Limb (tissue), 2 donors: ENCODE results near the gene NDUFAB1.
"Not testable (repeated sequence)": the region's sequence is repeated elsewhere in the genome, so short reads cannot be mapped to it uniquely, and the experiment has no call there.

ENCODE experiments used
- DNase-seq, 2 donors: peaks; one replicate each; pipeline ENCODE4 v3.0.0-alpha.2; 2016; ENCODE audit errors: extremely low spot score in 2 of 2

Gene NDUFAB1

DNA sequence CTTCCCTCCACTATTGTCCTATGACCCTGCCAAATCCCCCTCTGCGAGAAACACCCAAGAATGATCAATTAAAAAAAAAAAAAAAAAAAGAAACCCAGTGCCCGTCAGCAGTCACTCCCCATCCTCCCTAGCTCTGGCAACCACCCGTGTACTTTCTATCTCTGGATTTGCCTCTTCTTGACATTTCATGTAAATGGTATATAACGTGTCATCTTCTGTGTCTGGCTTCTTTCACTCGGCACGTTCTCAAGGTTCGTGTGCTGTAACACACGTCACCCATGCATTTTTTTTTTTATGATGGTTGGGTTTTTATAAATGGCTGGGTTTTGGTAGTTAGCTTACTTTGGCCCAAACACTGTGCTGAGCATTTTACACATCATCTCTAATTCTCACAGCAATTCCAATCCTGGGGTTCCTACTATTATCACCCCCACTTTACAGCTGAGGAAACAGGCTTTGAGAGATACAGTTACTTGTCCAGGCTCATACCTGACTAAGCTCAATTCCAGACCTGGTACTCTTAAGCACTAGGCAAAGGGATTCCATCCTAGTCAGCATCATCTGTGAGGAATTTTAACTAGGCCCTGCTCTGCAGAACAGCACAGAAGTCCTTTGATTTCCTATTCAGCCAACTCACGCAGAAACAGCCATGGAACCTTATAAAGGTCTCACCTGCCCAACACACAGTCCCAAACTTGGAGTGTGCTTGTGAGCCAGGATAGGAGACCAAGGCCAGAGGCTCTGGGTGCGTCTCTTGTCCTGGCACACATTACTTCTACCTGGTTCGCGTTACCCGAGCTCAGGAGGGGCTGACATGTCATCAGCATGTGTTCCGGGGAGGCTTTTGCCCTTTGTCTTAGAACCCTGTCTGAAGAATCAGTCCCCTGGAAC, 11.7 kb downstream of the NDUFAB1 start:
- DNase-seq: no peak

DNA sequence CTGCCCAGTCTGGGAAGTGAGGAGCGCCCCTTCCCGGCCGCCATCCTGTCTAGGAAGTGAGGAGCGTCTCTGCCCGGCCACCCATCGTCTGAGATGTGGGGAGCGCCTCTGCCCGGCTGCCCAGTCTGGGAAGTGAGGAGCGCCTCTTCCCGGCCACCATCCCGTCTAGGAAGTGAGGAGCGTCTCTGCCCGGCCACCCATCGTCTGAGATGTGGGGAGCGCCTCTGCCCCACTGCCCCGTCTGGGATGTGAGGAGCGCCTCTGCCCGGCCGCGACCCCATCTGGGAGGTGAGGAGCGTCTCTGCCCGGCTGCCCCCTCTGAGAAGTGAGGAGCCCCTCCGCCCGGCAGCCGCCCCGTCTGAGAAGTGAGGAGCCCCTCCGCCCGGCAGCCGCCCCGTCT, 12.8 kb downstream of the NDUFAB1 start:
- DNase-seq: not testable (repeated sequence)

DNA sequence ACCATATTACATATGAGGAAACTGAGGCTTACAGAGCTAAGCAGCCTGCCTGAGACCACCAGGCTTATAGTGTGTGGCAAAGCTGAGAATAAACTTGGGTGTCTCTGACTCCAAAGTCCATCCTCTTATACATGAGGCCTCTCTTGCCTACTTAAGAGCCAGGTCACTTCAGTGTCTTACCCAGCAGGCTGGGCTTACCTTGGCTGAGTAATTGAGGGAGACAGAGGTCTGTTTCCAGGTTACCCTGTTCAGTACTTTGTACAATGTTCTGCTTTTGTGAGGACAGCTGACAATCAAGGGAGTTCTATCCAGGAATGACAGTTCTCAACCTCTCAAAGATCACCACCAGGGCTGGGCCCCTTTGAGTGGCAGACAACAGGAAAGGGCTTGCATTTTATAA, 14.4 kb downstream of the NDUFAB1 start:
- no peak for DNase-seq

DNA sequence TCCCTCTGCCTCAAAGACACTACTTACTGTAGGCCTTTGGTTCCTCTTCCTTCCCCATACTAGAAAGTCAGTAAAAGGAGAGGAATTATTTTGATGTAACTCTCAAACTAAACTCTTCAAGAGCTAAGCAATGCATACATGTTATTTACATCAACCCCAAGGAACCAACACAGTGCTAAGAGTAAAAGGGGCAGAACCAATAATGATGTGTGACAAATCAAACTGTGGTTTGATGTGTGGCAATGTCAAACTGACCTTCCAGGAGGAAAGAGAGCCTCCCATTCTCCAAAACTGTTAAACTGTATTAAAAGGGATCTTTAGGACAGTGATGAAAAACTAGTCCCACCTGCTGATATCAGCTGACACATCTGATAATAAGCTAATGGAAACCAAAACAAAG, 15.7 kb downstream of the NDUFAB1 start:
- no peak for DNase-seq

DNA sequence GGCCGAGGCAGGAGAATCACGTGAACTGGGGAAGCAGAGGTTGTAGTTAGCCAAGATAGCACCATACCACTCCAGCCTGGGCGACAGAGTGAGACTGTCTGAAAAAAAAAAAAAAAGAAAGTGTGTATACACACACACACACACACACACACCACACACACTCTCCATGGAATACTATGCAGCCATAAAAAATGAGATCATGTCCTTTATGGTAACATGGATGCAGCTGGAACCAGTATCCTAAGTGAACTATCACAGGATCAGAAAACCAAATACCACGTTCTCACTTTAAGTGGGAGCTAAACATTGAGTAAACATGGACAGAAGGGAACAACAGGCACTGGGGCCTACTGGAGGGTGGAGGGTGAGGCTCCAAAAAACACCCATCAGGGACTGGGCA, 16.7 kb downstream of the NDUFAB1 start:
- no peak for DNase-seq

DNA sequence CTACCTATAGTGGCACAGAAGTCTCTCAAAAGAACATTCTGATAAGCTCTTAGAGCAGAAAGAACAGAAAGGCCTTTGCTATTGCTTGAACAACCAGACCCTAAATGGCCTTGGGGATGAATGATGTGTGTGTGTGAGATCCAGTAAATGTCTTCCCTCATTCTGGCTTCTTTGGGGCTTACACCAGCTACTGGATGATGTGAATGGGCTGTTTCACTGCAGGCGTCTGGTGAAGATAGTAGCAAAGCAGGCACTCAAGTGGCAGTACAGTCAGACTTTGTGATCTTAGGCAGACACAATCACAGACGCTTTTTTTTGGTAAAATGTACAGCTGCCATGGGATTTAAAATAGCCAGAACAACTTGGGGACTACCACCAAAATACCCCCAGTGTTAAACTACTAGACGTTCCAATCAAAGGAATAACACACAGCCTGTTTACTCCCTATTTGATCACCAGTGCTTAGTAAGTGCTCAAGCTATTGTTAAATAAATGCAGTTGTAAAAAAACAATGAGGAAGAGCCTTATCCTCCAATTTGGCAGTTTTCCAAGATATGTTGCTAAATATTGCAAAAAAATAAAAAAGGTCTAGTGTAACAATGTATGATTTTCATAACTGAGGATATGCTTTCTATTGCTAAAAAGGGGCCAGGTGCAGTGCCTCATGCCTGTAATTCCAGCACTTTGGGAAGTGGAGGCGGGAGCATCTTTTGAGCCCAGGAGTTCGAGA, 17.9 kb downstream of the NDUFAB1 start:
- no peak for DNase-seq

DNA sequence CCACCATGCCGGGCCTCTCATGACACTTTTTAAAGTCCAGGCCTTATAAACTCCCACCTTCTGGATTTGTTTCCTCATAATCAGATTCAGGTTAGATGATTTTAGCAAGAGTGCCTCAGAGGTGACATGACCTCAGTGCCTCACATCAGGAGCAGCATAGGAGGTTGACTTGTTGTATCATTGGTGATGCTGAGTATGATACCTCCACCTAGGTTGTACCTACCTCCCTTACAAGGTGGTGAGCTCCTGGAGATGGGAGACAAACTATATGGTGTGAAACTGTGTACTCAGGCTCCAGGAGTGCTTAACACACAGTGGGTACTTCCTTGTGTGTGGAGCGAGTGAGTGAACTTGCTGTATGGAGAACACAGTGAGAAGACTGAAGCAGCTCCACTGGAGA, 18.6 kb downstream of the NDUFAB1 start:
- no peak for DNase-seq

DNA sequence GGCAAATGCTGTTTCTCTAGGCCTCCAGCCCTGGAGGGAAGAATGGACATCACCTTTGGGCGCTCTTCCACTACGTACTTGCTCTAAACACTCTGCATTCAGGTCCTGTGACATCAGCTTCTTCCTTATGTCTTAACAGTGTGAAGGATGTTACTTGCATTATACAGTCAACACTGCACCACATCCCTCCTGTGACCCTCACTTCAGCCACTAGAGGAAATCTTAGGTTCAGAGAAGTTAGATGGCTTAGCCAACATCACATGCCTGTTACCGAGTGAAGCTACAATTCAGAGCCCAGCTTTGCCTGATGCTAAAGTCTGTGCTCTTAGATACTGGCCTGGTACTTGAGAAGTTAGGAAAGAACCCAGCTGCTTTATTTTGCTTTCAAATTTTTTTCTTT, 20.3 kb downstream of the NDUFAB1 start:
- no peak for DNase-seq

DNA sequence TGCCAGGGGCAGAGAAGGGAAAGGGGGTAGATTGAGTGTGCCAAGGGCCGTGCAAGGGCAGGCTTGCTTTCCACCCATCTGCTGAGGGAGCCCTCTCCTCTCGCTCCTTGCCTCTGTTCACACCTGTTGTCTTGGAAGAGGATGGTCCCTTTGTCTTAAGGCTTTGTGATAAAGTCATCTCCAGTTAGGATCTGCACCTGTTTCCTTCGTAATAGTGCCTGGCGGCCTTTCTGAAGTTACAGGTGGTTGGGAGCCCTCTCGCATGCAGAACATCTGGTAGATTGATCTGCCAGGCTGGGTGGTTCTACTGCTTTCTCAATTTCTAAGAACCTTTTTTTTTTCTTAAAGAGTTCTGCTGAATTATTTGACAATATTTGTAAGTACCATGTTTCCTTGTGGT, 22.3 kb downstream of the NDUFAB1 start:
- no peak for DNase-seq

DNA sequence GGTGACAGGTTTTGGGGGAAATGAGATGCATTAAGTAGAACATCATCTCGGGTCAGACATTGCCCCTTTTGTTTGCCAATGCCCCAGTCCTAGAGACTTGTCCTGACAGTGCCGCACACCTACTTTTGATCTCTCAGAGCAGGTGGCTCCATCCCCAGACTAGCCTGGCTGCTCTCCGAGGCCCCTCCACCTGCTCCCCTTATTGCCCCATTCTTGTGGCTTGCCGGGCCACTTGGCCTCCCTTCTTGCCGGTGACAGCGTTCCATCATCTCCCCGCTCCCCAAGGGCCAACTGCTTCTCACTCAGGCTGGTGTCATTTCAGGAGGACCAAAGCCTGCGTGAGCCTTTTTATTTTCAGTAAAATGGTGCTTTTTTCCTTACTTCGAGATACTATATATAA, 23.7 kb downstream of the NDUFAB1 start:
- no peak for DNase-seq

DNA sequence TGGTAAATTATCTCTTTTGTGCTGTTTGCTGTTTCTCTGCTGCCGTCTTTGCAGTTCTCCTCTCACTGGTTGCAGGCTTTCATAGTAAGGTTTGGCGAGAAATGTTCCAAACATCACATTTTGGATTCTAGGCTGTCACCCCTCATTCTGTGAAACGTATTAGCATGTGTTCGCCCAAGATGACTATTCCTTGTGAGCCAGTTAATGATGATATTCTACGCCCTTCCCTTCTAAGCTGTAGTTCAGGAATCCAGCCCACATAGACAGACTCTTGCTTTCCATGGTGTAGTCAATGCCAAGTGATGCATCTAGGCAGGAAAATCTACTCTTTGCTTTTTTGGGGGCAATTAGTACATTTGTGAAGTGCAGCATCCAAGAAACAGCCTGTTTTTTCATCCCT, 24.2 kb downstream of the NDUFAB1 start:
- DNase-seq: no peak

DNA sequence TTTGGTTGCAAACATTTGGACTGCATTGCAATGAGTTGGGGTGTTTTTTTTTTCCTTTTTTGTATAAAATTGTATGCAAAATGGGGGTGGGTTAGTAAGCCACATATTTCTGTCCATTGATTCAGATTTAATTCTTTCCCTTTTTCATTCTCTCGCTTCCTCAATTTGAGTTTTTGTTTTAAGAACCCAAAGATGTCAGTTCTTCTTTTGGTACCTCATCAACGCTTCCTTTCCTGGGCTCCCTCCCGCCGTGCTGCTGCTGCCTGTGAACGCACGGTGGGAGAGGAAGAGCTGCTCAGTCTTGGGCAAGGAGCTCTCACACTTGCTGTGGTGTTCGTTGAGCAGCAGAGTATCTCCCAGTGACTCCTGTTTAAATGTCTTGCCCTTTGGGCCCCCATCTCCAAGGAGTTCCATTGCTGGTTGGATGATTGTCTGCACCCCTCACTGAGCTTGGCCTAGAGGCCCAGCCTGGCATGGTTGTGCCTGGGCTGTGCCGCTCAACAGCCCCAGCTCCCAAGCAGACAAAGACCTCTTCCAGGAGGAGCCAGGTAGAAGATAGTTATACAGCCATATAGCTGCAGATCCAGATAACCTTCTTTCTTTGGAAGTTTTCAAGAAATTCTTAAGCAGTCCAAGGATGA, 25.0 kb downstream of the NDUFAB1 start:
- DNase-seq: no peak

DNA sequence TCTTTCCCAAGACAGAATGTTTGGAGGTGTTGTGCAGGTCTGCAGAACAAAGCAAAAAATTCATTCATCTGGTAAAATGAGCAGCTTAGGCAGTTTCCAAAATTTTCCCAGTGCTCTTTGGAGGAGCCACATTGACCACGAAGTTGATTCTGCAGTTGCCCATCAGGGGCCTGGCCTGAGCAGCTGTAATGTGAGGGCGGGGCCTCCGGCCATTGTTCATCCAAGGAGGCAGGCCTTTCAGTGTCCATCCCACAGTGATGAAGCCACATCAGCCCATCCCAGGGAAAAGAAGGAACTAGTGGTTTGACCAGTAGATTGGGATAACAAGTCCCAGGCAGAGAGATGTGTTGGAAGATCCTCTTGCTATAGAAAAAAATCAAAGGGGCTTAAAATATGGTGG, 28.5 kb downstream of the NDUFAB1 start:
- no peak for DNase-seq

DNA sequence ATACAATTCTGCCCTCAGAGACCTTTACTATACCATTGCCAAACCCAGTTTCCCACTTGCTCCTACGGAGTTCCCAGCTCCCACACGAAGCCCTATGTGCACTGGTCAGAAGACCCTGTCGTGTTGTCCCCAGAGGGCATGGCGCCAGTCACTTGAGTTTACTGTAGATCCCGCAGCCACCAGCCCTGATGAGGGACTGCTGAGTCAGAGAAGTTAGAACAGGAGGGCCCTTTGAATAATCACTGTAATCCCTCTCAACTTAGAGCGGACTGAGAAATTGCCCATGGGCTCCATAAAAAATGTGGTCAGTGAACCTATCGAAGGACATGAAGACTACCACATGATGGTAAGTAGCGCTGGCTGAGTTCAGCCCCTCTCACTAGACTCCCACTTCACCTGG, 29.4 kb downstream of the NDUFAB1 start:
- DNase-seq: no peak

DNA sequence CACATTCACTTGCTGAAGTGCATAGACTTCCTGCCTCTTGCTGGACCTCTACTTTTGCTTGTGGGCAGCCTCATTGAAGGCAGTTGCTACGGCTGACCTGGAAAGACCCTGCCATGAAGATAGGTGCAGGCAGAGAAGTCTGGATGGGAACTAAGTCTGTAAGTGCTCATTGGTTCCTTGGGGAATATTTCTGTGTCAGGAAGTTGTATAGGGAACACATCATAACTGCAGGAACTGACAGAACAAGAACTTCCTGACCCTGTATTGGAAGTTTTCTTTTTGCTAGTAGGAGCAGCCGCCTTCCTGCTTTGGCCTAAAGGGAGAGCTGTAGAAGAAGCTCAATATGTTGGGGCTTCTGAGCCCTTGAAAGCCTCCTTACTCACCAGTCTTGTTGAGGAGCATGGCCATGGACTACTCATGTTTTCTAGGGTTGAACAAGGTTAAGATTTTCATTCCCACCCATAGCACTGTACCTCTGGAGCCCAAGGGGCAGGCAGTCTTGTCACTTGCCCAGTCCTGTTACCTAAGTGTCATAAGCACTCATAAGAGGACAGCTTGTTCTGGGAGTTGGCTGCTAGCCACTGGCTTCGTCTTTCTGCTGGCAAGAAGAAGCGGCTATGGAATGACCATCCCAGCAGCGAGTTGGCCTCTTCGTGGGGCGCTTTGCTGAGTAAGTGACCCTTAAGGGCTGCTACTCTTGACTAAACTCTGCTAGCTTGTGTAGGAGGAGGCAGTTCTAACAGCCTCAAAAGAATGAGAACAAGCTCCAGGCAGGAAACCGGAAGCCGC, 31.3 kb downstream of the NDUFAB1 start:
- no peak for DNase-seq

DNA sequence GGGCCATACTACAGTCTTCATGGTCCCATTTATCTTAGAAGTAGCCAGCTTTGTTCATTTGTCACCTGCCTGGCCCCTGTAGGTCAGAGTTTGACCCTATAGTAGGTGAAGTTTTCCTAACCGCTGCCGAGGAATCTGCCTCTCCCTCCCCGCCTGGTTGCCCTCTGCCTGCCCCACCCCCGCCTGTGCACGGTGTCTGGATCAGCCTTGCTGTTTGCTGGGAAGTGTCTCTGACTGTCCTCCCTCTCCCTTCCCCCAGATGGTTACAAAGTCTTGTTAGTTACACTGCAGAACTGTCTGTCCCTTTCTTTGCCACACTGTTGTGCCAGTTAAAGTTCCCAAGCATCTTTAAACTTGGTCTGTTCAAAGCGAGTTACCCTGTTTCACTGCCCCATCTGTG, 32.9 kb downstream of the NDUFAB1 start:
- DNase-seq: no peak

DNA sequence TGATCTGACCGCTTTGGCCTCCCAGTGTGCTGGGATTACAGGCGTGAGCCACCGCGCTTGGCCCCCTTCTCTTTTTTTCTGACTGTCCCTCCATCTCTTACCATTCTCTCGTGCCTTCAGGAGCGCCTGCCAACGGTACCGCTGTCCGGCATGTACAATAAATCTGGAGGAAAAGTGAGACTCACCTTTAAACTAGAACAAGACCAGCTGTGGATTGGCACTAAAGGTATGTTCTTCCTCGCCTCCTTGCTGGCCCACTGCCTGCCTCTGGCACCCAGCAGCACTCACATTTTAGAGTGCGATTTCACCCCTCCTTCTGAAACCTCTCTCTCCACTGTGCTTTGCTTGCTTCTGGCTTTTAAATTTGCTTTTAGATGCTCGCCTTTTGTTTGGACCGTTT, 33.6 kb downstream of the NDUFAB1 start:
- DNase-seq: no peak

DNA sequence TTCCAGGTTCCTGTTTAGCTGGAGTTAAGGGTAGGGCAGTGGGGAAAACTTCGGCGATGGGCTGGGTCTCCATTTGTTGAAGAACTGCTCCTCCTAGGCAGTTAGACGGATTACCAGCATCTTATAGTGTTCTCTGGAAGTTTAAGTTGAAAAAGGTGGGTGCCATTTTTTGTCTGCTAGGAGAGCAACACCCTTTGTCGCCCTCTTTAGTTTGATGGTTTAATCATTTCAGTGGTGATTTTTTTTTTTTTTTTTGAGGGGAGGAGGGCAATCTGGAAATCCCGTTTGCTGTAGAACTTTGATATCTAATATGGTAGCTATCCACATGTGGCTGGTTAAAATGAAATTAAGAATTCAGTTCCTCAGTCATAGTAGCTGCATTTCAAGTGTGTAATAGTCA, 34.5 kb downstream of the NDUFAB1 start:
- no peak for DNase-seq

DNA sequence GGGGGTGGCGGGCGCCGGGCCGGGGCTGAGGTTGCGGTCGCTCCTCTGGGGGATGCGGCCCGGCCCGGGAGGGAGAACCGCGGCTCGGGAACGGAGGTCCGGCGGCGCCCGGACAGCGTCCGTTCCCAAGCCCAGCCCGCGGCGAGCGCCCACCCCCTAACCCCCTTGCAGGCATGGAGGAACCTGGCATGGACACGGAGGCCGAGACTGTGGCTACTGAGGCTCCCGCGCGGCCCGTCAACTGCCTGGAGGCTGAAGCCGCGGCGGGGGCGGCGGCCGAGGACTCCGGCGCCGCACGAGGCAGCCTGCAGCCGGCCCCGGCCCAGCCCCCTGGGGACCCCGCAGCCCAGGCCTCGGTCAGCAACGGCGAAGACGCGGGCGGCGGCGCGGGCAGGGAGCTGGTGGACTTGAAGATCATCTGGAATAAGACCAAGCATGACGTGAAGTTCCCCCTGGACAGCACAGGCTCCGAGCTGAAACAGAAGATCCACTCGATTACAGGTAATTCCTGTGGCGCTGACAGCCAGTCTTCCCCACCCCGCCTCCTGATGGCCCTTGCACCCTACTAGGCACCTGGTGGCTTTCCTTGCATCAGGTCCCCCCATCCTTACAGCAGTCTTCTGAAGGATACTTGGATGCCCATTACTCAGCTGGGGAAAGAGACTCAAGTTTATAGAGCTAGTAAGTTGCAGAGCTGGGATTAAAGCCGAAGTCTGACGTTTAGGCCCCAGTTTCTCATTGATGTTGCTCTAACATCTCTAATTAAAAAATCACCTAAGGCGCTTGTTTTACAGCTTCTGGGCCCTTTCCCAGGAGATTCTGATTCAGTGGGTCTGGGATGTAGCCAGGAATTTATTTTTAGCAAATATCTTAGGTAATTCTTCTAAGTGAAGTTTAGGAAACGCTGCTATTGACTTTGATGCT, 38.1 kb downstream of the NDUFAB1 start:
- peak in 1 of 2 donors; percentile 5 for DNase-seq
